Large intestine (tissue), 12 donors: Measurements from ENCODE around the gene HK3. TPM values are rescaled to one million over a fixed set of nuclear protein-coding genes. Genes with fewer than 3 reads are reported as not detected.

Experiments
- DNase-seq, 2 donors: peaks; one replicate each; pipeline versions ENCODE4 v3.0.0 to v3.0.0-alpha.2; 2013
- H3K27ac ChIP-seq: one replicate; pipeline ENCODE4 v1.5.1; 2013; ENCODE audit warnings: low read length
- H3K27me3 ChIP-seq: 2 replicates; pipeline ENCODE4 v1.6.1; 2013; ENCODE audit warnings: low read length; ENCODE audit not compliant: control insufficient read depth, insufficient read depth
- H3K36me3 ChIP-seq: 2 replicates; pipeline ENCODE4 v1.6.1; 2013; ENCODE audit warnings: low read length; ENCODE audit not compliant: control insufficient read depth, insufficient read depth
- H3K4me1 ChIP-seq: one replicate; pipeline ENCODE4 v1.6.1; 2013; ENCODE audit warnings: low read length; ENCODE audit not compliant: control insufficient read depth, insufficient read depth
- H3K4me3 ChIP-seq: one replicate; pipeline ENCODE4 v1.5.1; 2013; ENCODE audit warnings: low read length
- H3K9me3 ChIP-seq: one replicate; pipeline ENCODE4 v1.6.1; 2013; ENCODE audit warnings: mild to moderate bottlenecking, low read depth, low read length, moderate library complexity; ENCODE audit not compliant: control insufficient read depth
- WGBS: methylation state at CpG from one replicate; pipeline ENCODE4 v1.1.5; 2013; ENCODE audit warnings: low lambda C conversion rate; ENCODE audit not compliant: insufficient coverage; 5-methylcytosine and 5-hydroxymethylcytosine counted together
- long read RNA-seq, 11 donors: transcript quantifications; one replicate each; lab custom pipeline, GENCODE V29; 2026
- polyA plus RNA-seq: library from polyadenylated mRNA; unstranded; fragments of 120-200 nt; gene quantifications from one replicate; pipeline ENCODE4 v1.2.1, GENCODE V29; 2013

Gene HK3
- polyA plus RNA-seq = 0.28 TPM
- long read RNA-seq, donor 1 = 0 reads
- long read RNA-seq, donor 2 = 0 reads
- long read RNA-seq, donor 3, partial matches to known transcripts = 0 of 1 reads
- long read RNA-seq, donor 3, other reads (novel, unspliced or antisense) = 0 of 1 reads
- long read RNA-seq, donor 4 = 0 reads
- long read RNA-seq, donor 5 = 0 reads
- long read RNA-seq, donor 6 = 0 reads
- long read RNA-seq, donor 7 = 0 reads
- long read RNA-seq, donor 8 = 0 reads
- long read RNA-seq, donor 9 = 0 reads
- long read RNA-seq, donor 10 = 0 reads
- long read RNA-seq, donor 11 = 0 reads

- Histone ChIP-seq H3K27ac (no peak within 1 kb of the TSS), H3K9me3 (no peaks in the 10 kb centered on the region), H3K4me3 (no peak within 1 kb of the TSS), H3K36me3 (peaks cover 23% of the 10 kb centered on the region), H3K4me1 (no peaks in the 10 kb centered on the region), H3K27me3 (no peaks in the 10 kb centered on the region)
- 80% methylated on average over 1 of the region's 9 CpGs for WGBS
- no peak for DNase-seq
These were observed at the start of gene HK3 for GRCh38 chr5:176899296-176899891. Gene HK3, minus strand, starts transcription at chr5:176899346. Its CDS starts 3,187 bp downstream, at chr5:176896159.

- H3K27ac ChIP-seq = no peak overlapping the region
- no peaks in the 10 kb centered on the region for H3K4me1 ChIP-seq
- H3K36me3 ChIP-seq = peaks cover 50% of the 10 kb centered on the region
- no peaks in the 10 kb centered on the region for H3K9me3 ChIP-seq
- no CpG with 5 or more reads among the region's 1 CpG for WGBS
- H3K27me3 ChIP-seq = no peaks in the 10 kb centered on the region
- no peak for DNase-seq
- H3K4me3 ChIP-seq = no peak overlapping the region
These were observed 49.3 kb upstream of the HK3 start for GRCh38 chr5:176948458-176948857.

GRCh38 chr5:176947847-176948246, 48.7 kb upstream of the HK3 start:
- WGBS = 80% methylated on average over 1 of the region's 2 CpGs
- Histone ChIP-seq H3K4me3 (no peak overlapping the region), H3K9me3 (no peaks in the 10 kb centered on the region), H3K27me3 (no peaks in the 10 kb centered on the region), H3K4me1 (no peaks in the 10 kb centered on the region), H3K36me3 (peaks cover 52% of the 10 kb centered on the region), H3K27ac (no peak overlapping the region)
- no peak for DNase-seq

- no peaks in the 10 kb centered on the region for H3K4me1 ChIP-seq
- no peak for DNase-seq
- no peak overlapping the region for H3K4me3 ChIP-seq
- H3K27ac ChIP-seq = no peak overlapping the region
- H3K36me3 ChIP-seq = peaks cover 41% of the 10 kb centered on the region
- no CpG with 5 or more reads among the region's 2 CpGs for WGBS
- H3K9me3 ChIP-seq = no peaks in the 10 kb centered on the region
- no peaks in the 10 kb centered on the region for H3K27me3 ChIP-seq
These were observed 45.1 kb upstream of the HK3 start for GRCh38 chr5:176944268-176944667.

- Histone ChIP-seq H3K9me3 (no peaks in the 10 kb centered on the region), H3K4me3 (no peak overlapping the region), H3K36me3 (peaks cover 39% of the 10 kb centered on the region), H3K27me3 (no peaks in the 10 kb centered on the region), H3K27ac (no peak overlapping the region), H3K4me1 (no peaks in the 10 kb centered on the region)
- WGBS = 100% methylated on average over 1 of the region's 1 CpG
- DNase-seq = no peak
These were observed 44.7 kb upstream of the HK3 start for GRCh38 chr5:176943816-176944215.

- H3K36me3 ChIP-seq = peaks cover 48% of the 10 kb centered on the region
- WGBS = 100% methylated on average over 1 of the region's 9 CpGs
- H3K27ac ChIP-seq = no peak overlapping the region
These were observed 42.8 kb upstream of the HK3 start for GRCh38 chr5:176941951-176942350.

GRCh38 chr5:176938472-176938871, 39.3 kb upstream of the HK3 start:
- no peak overlapping the region for H3K4me3 ChIP-seq
- WGBS = no CpG with 5 or more reads among the region's 1 CpG
- no peaks in the 10 kb centered on the region for H3K4me1 ChIP-seq
- no peak for DNase-seq
- H3K9me3 ChIP-seq = no peaks in the 10 kb centered on the region
- H3K27ac ChIP-seq = no peak overlapping the region
- peaks cover 37% of the 10 kb centered on the region for H3K36me3 ChIP-seq
- H3K27me3 ChIP-seq = no peaks in the 10 kb centered on the region

More at GRCh38 chr5:176941951-176942350, 42.8 kb upstream of the HK3 start:
- no peak for DNase-seq
- Histone ChIP-seq H3K4me1 (no peaks in the 10 kb centered on the region), H3K4me3 (no peak overlapping the region), H3K9me3 (no peaks in the 10 kb centered on the region), H3K27me3 (no peaks in the 10 kb centered on the region)

- H3K9me3 ChIP-seq = no peaks in the 10 kb centered on the region
- H3K36me3 ChIP-seq = peaks cover 35% of the 10 kb centered on the region
- H3K27ac ChIP-seq = no peak overlapping the region
These were observed 35.9 kb upstream of the HK3 start for GRCh38 chr5:176935017-176935416.

GRCh38 chr5:176934309-176934930, 35.3 kb upstream of the HK3 start:
- Histone ChIP-seq H3K9me3 (no peaks in the 10 kb centered on the region), H3K4me1 (no peaks in the 10 kb centered on the region), H3K4me3 (no peak overlapping the region), H3K27me3 (no peaks in the 10 kb centered on the region), H3K27ac (no peak overlapping the region), H3K36me3 (peaks cover 33% of the 10 kb centered on the region)
- WGBS = 92% methylated on average over 2 of the region's 7 CpGs
- no peak for DNase-seq

More at GRCh38 chr5:176935017-176935416, 35.9 kb upstream of the HK3 start:
- 100% methylated on average over 1 of the region's 1 CpG for WGBS
- no peak for DNase-seq
- no peaks in the 10 kb centered on the region for H3K27me3 ChIP-seq
- H3K4me1 ChIP-seq = no peaks in the 10 kb centered on the region
- H3K4me3 ChIP-seq = no peak overlapping the region

- no peaks in the 10 kb centered on the region for H3K4me1 ChIP-seq
- H3K36me3 ChIP-seq = peaks cover 20% of the 10 kb centered on the region
- no peak for DNase-seq
- H3K9me3 ChIP-seq = no peaks in the 10 kb centered on the region
- H3K27me3 ChIP-seq = no peaks in the 10 kb centered on the region
- no peak overlapping the region for H3K4me3 ChIP-seq
- H3K27ac ChIP-seq = no peak overlapping the region
- no CpG with 5 or more reads among the region's 1 CpG for WGBS
These were observed 30.5 kb upstream of the HK3 start for GRCh38 chr5:176929654-176930053.
